ENCODE data around the gene DEPP1.

Gene DEPP1

DNA sequence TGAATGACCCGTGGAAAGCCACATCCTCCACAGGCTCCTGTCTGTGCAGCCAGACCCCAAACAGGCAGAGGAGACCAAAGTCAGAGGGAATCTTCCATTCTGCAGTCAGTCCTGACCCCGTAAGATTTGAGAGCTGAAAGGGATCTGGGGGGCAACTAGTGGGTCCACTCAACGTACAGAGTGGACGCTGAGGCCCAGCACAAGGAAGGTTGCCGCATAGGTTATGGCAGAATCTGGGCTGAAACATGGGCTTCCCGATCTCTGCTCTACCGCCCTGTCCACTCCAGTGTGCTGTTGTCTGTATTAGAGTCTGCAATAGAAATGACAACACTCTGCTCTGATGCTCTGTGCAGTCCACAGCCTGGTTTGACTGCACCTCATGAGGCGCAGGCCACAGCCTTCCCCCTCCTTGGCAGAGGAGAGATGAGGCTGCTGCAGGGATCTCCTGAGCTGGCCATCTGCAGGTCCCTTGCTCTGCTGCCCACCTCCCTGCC lies 14.2 kb upstream of the DEPP1 start:
- no peak overlapping the region for H3K4me3 ChIP-seq (ENCODE audit: low read depth, low read length)
- TF ChIP-seq CTCF (IDR thresholded peaks at IDR 0.05; ENCODE audit: low read depth, low read length), result no peak

DNA sequence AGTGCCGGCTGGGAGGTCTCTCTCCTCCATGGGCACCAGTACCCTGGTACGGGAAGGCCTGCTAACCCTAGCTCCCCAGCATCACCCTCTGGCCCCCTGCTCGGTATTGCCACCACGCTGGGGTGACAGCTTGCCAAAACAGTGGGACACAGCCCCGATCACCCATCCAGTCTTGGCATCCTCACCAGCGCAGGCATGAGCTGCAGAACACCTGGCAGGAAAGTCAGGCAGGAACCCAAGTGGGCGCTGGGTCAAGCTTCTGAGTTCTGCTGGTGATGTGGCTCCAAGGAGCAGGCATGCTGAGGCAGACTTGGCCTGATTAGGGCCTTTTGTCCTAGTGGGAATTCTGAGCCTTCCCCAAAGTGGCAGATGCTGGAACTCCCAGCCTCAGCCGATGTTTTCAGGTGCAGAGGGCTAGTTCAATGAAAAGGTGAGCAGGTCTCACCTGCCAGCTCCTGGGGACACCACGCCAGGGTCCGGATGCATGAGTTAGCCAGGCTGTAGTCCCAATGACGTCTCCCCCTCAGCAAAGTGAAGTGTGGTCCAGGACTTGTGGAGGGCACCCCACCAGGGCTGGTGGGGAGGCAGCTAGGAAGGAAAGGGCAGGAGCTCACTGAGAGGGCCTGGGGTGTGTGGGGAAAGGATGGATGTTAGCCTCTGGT lies 13.6 kb upstream of the DEPP1 start:
- TF ChIP-seq CTCF (IDR thresholded peaks at IDR 0.05; ENCODE audit: low read depth, low read length), result no peak
- no peak overlapping the region for H3K4me3 ChIP-seq (ENCODE audit: low read depth, low read length)

DNA sequence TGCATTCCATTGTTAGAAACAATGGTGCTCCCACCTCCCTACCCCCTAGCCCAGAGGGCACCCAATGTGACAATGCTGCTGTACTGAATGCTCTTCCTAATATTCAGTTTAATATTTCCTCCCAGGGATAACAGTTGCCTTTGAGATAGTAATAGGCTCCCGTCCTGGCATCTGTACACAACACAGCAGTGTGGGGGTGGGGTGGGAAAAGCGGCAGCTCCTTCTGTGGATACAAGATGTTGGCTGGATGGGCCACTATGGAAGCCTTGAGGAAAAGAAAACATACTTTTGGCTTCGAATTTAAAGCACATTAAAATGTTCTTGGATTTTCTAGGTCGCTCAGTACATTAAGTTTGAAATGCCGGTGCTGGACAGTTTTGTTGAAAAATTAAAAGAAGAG lies 13.0 kb upstream of the DEPP1 start:
- no peak for TF ChIP-seq CTCF (IDR thresholded peaks at IDR 0.05; ENCODE audit: low read depth, low read length)
- H3K4me3 ChIP-seq (ENCODE audit: low read depth, low read length), result no peak overlapping the region

DNA sequence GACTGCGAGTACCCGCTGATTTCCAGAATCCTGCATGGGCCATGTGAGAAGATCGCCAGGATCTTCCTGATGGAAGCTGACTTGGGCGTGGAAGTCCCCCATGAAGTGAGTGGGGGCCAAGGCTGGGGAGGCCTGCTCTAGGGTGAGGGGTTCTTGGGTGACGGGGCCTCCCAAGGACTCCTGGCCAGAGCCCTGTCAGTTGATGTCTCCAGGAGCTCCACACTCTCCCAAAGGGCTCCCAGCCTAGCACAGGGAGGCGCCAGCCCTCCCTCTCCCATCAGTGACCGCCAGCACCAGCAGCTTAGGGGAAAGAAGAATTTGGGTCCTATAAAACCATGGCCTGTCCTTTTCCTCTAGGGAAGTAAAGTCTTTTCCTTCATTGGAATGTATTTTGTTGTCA lies 12.4 kb upstream of the DEPP1 start:
- TF ChIP-seq CTCF (IDR thresholded peaks at IDR 0.05; ENCODE audit: low read depth, low read length), result no peak
- H3K4me3 ChIP-seq (ENCODE audit: low read depth, low read length), result no peak overlapping the region

DNA sequence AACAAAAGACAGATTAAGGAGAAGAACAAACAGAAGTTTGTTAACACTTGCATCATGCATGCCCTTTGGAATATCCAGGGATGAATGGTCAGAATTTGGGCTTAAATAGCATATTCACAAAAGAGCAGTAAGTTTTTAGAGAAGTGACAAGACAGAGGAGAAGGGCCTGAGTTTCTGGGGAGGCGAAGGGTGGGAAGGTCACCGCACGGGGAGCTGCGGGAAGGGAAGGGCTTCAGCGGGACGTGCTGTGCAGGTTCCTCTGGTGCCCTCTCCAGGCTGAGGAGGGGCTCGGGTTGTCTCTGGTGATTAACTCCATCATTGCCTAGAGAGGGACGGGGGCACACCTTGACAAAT lies 11.7 kb upstream of the DEPP1 start:
- no peak overlapping the region for H3K4me3 ChIP-seq (ENCODE audit: low read depth, low read length)
- TF ChIP-seq CTCF (IDR thresholded peaks at IDR 0.05; ENCODE audit: low read depth, low read length), result no peak

- H3K4me3 ChIP-seq (ENCODE audit: low read depth, low read length), result no peak overlapping the region
- TF ChIP-seq CTCF (IDR thresholded peaks at IDR 0.05; ENCODE audit: low read depth, low read length), result no peak
Measured at GRCh38 chr10:44989597-44990301, 11.1 kb upstream of the DEPP1 start.

DNA sequence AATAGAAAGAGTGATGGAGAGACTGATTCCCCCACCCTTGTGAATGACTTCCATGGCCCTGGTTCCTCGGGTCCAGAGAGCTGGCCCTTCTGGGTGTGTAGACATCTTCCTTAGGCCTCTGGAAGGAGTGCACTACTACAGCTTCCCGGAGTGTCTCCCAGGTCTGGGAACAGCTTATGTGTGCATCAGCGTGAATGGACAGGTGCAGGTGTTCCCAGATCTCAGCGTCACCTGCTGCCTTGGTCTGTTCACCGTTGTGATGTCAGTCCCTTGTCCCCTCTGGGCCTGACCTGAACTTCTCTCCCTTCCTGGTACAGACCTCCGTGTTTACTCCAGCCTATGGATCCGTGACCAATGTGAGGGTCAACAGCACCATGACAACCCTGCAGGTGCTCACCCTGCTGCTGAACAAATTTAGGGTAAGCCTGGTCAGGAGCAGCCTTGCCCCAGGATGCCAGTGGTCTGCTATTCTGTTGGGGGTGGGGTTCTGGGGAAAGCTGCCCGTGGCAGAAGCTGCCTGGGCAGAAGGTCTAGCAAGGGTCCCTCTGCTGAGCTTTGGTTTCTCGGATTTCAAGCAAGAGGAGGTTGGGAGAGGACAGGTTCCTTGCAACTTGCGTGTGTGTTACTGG lies 10.5 kb upstream of the DEPP1 start:
- no peak for TF ChIP-seq CTCF (IDR thresholded peaks at IDR 0.05; ENCODE audit: low read depth, low read length)
- no peak overlapping the region for H3K4me3 ChIP-seq (ENCODE audit: low read depth, low read length)
